Measurements from ENCODE around the gene MKS1.

MKS1 gene

DNA sequence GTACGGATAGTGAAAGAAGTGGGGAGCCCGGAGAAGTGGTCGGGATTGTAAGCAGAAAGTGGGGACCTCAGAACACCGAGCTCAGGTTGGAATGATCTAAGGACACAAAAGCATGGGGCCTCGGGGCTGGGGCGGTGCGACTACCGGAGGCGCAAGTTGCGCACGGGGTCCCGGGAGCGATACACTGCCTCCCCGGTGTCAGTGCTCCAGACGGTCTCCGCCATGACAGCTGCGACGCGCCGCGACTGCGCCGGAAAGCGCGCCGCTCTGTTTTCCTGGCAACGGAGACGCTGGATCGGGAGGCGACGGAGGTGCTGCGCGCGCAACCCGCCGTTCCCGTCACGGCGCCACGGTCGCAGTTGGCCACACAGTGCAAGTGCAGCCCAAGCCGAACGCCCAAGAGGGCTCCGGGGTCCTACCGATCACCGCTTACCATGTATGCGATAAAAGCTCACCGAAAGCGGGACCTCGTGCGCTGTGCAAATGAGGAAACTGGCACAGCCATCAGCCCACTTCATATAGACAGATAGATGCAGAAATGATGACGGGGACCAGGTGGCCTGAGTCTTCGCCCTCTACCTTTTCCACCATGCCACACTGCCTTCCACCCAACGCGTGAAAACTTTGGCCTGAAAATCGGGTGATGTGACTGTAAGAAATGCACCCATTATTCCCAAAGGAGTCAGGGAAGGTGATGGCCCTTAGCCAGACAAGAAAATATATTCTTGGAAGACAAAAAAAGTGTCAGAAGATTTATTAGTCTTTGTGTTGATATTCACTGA lies at the start of gene MKS1:
Gene MKS1, minus strand, starts transcription at position 249 of the 782 bp plus-strand sequence. Its CDS starts 25 bp downstream, at position 224.
- peak; percentile 95 for DNase-seq

- no peak for DNase-seq
These were observed 49.3 kb upstream of the MKS1 start for GRCh38 chr17:58268326-58268725.

DNA sequence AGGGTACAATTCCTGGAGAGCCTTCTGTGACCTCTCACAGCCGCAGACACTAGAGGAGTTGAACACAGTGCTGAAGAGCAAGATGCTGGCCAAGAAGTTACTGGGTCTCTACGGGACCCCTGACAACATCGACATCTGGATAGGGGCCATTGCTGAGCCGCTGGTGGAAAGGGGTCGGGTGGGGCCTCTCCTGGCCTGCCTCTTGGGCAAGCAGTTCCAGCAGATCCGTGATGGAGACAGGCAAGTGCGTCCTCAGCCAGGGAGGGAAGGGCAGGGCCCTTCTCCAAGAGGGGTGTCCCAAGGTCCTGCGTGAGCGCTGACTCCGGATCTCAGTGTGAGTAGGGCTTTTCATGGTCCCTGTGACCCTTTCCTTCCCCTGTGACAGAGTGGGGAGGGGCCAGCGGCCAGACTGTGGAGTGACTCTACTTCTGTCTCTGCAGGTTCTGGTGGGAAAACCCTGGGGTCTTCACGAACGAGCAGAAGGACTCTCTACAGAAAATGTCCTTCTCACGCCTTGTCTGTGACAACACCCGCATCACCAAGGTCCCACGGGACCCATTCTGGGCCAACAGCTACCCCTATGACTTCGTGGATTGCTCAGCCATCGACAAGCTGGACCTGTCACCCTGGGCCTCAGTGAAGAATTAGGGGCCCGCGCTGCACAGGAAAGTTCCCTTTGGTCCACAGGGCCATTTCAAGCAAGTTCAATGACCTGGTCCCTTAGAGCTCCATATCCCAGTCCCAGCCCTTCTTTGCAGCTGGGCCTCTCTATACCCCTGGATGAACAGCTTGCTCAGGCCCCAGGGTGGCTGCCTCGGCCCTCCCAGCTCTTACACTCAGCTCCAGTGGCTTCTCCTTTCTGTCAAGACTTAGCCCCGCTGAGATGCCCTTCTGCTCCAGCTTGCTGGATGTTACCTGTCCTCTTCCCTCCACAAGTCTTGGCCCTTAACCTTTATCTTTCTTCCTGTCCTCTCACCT lies 48.6 kb upstream of the MKS1 start:
- DNase-seq: no peak

- DNase-seq: no peak
These were observed 47.1 kb upstream of the MKS1 start for GRCh38 chr17:58265902-58266875.

DNA sequence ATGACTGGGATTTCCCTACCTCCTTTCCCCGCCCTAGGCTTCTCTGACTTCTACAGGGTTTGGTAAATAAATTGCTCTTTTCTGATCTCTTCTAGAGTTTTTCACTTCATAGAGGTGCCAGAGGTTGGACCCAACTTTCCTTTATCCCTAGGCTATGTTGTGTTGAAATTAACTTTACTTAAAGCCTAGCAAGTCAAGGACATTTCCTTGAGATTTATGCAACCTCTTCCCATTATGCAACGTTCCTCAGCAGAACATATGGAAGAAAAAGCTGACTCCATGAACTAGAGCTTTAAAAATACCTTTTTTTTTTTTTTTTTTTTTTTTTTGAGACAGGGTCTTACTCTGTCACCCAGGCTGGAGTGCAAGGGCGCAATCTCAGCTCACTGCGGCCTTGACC lies 46.2 kb upstream of the MKS1 start:
- peak; percentile 43 for DNase-seq

GRCh38 chr17:58264407-58265103 lies 45.5 kb upstream of the MKS1 start:
- no peak for DNase-seq

GRCh38 chr17:58263773-58264172 lies 44.7 kb upstream of the MKS1 start:
- no peak for DNase-seq

GRCh38 chr17:58262149-58262548 lies 43.1 kb upstream of the MKS1 start:
- no peak for DNase-seq

GRCh38 chr17:58254803-58255202 lies 35.7 kb upstream of the MKS1 start:
- no peak for DNase-seq

- no peak for DNase-seq
These were observed 34.0 kb upstream of the MKS1 start for GRCh38 chr17:58253082-58253481.

DNA sequence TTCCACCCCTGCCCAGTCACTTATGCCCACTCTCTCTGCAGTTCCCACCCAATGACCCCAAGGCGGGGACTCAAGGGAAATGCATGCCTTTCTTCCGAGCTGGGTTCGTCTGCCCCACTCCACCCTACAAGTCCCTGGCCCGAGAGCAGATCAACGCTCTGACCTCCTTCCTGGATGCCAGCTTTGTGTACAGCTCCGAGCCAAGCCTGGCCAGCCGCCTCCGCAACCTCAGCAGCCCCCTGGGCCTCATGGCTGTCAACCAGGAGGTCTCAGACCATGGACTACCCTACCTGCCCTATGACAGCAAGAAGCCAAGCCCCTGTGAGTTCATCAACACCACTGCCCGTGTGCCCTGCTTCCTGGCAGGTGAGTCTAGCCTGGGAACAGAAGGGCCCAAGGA lies 33.1 kb upstream of the MKS1 start:
- no peak for DNase-seq

DNA sequence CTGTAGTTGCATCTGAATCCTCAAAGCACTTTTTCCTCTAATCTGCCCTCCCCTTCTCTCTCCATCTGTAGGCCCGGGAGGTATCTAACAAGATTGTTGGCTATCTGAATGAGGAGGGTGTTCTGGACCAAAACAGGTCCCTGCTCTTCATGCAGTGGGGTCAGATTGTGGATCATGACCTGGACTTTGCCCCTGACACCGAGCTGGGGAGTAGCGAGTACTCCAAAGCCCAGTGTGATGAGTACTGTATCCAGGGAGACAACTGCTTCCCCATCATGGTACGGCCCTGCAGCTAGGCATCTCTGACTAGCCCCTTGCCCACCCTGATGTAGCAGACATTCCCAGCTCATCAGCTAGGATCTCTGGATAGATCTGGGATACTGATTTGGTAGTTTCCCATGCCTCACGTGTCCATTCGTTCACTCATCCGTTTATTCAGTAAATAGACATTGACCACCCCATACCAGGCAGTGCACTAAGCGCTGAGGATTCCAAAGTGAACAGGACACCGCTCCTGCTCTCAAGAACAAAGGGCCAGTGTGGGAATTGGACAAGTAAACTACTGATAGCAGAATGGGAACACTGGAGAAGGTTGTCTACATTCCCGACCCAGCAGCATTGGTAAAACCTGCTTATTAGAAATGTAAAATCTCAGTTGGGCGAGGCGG lies 31.4 kb upstream of the MKS1 start:
- no peak for DNase-seq

- DNase-seq: peak; percentile 50
These were observed 30.4 kb upstream of the MKS1 start for GRCh38 chr17:58249270-58250133.

DNA sequence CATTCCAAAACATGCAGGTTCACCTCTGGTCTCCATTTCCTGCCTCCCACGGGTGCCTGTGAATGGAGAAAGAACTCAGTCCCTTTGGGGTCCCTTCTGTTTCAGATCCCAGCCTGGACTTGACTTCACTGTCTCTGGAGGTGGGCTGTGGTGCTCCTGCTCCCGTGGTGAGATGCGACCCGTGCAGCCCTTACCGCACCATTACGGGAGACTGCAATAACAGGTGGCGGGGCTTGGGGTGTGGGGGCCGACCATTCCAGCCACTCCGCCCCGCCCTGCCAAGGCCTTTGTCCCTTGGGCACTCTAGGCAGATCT lies 29.9 kb upstream of the MKS1 start:
- DNase-seq: no peak

DNA sequence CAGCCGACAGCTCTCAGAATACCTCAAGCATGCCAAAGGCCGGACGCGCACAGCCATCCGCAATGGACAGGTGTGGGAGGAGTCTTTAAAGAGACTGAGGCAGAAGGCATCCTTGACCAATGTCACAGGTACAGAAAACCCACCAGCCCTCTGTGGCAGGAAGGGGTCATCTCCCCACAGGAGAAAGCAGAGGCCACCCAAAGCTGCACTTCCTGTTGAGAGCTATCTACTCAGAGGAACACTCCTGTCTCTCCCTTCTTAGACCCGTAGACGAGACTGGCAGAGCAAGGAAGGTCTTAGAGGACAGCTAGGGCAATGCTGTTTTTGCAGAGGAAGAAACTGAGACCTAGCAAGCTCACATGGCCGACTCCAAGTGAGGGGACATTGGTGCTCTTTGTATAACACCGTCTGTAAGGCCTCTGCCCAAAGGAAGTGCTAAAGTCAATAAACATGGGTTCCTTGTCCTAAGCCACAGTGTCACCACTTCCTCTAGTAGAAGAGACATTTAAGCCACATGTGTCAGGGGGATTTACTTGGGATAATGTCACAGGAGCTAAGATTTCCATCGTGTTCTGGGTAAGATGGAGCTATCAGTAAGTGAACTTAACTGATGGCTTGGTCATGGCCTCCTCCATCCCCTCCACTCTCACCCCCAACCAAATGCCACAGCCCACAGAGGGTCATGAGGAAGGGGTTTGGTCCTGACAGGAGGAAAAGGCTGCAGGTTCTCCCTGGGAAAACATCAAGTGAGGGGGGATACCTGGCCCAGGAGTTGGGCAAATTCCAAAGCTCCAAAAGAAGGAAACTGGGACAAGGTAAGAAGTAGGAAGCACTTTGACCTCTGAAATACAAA lies 28.7 kb upstream of the MKS1 start:
- DNase-seq: peak; percentile 21

DNA sequence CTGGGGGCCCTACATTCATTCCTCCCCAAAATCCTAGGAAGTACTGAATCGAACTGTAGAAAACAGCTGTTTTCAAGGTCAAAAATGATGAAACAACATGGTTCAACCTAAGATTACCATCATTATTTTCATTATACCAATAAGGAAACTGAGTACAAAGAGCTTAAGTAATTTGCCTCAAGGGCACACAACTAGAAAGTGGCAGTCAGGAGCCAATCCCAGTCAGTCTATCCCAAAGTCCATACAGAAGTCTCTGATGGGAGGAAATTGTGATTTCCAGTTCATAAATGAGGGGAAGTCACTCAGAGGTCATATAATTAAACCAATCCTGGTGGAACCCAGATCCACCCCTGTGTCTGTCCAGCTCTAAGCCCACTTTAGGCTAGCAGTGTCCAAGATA lies 27.7 kb upstream of the MKS1 start:
- no peak for DNase-seq

- no peak for DNase-seq
These were observed 27.2 kb upstream of the MKS1 start for GRCh38 chr17:58246104-58246740.

GRCh38 chr17:58245428-58246103 lies 26.5 kb upstream of the MKS1 start:
- no peak for DNase-seq
